Gastrocnemius medialis (tissue), 4 donors: ENCODE data around the gene RNU6-1.

Experiments
- POLR2A ChIP-seq, 2 donors: fragments of 450-650 bp; IDR thresholded peaks; one replicate each; pipeline ENCODE4 v1.6.1; 2017; ENCODE audit warnings: antibody characterized with exemption in 2 of 2, mild to moderate bottlenecking in 2 of 2, moderate library complexity in 2 of 2
- TF ChIP-seq, protein P1 (sequence below), 5 experiments: fragments of 450-650 bp in 3 of 5; fragments of 200-600 bp in 2 of 5; sonication (generic) in 2 of 5; IDR thresholded peaks in 4 of 5; conservative IDR thresholded peaks in 1 of 5; 1 replicate in 4 of 5; 2 replicates in 1 of 5; pipeline ENCODE4 v1.5.1; 2016 to 2019; ENCODE audit warnings: antibody characterized with exemption in 5 of 5, mild to moderate bottlenecking in 3 of 5, moderate library complexity in 3 of 5

- TF ChIP-seq POLR2A (IDR thresholded peaks at IDR 0.05), result no peak
- TF ChIP-seq, protein P1, sequence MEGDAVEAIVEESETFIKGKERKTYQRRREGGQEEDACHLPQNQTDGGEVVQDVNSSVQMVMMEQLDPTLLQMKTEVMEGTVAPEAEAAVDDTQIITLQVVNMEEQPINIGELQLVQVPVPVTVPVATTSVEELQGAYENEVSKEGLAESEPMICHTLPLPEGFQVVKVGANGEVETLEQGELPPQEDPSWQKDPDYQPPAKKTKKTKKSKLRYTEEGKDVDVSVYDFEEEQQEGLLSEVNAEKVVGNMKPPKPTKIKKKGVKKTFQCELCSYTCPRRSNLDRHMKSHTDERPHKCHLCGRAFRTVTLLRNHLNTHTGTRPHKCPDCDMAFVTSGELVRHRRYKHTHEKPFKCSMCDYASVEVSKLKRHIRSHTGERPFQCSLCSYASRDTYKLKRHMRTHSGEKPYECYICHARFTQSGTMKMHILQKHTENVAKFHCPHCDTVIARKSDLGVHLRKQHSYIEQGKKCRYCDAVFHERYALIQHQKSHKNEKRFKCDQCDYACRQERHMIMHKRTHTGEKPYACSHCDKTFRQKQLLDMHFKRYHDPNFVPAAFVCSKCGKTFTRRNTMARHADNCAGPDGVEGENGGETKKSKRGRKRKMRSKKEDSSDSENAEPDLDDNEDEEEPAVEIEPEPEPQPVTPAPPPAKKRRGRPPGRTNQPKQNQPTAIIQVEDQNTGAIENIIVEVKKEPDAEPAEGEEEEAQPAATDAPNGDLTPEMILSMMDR (IDR thresholded peaks at IDR 0.05 in 4 of 5, conservative IDR thresholded peaks at IDR 0.05 in 1 of 5), result no peak
Measured at GRCh38 chr15:67859331-67859946, 19.6 kb upstream of the RNU6-1 start.
